Stimulated activated CD4-positive, alpha-beta T cell treated with anti-CD3 and anti-CD28 coated beads, Interleukin-1b, Interleukin-23, amount 100 ng/mL, for 24 hours (primary cell): ENCODE measurements around the gene ALG14.

Experiments
- DNase-seq, 4 experiments: peaks; one replicate each; pipeline ENCODE4 v3.0.0-alpha.2; 2020; ENCODE audit warnings: low read depth in 4 of 4, low spot score in 1 of 4

The ALG14 gene

GRCh38 chr1:94986783-94987182 lies 86.0 kb downstream of the ALG14 start:
- no peak for DNase-seq

GRCh38 chr1:94983171-94983739 lies 89.5 kb downstream of the ALG14 start:
- DNase-seq = no peak

GRCh38 chr1:94982398-94982797 lies 90.4 kb downstream of the ALG14 start:
- DNase-seq = no peak

- no peak for DNase-seq
Observed at GRCh38 chr1:94981575-94981973, 91.2 kb downstream of the ALG14 start.

GRCh38 chr1:94980582-94981574 lies 91.9 kb downstream of the ALG14 start:
- DNase-seq = no peak

GRCh38 chr1:94979656-94980581 lies 92.8 kb downstream of the ALG14 start:
- no peak for DNase-seq

- DNase-seq = no peak
Observed at GRCh38 chr1:94979131-94979530, 93.6 kb downstream of the ALG14 start.

GRCh38 chr1:94978401-94978800 lies 94.3 kb downstream of the ALG14 start:
- DNase-seq = no peak

GRCh38 chr1:94976971-94977548 lies 95.7 kb downstream of the ALG14 start:
- DNase-seq = no peak

- DNase-seq = no peak
Observed at GRCh38 chr1:94974824-94975223, 97.9 kb downstream of the ALG14 start.

GRCh38 chr1:94974241-94974640 lies 98.5 kb downstream of the ALG14 start:
- DNase-seq = no peak

- no peak for DNase-seq
Observed at GRCh38 chr1:94973309-94973922, 99.3 kb downstream of the ALG14 start.

GRCh38 chr1:94971491-94971924 lies 101.2 kb downstream of the ALG14 start:
- no peak for DNase-seq

GRCh38 chr1:94970783-94971182 lies 102.0 kb downstream of the ALG14 start:
- DNase-seq = no peak

GRCh38 chr1:94969137-94969536 lies 103.6 kb downstream of the ALG14 start:
- DNase-seq = no peak

- no peak for DNase-seq
Observed at GRCh38 chr1:94966033-94966432, 106.7 kb downstream of the ALG14 start.

GRCh38 chr1:94963864-94964263 lies 108.9 kb downstream of the ALG14 start:
- no peak for DNase-seq

- peak in 1 of 4 experiments; percentile 6 for DNase-seq
Observed at GRCh38 chr1:94962409-94963265, 110.1 kb downstream of the ALG14 start.

- DNase-seq = no peak
Observed at GRCh38 chr1:94961988-94962387, 110.8 kb downstream of the ALG14 start.

- no peak for DNase-seq
Observed at GRCh38 chr1:94961582-94961981, 111.2 kb downstream of the ALG14 start.
